C4-2B (cell line): Measurements from ENCODE around the gene C6orf163.

ENCODE experiments used
- CTCF ChIP-seq: fragments of 450-650 bp; conservative IDR thresholded peaks from 2 replicates; pipeline ENCODE4 v1.5.1; 2017; ENCODE audit warnings: mild to moderate bottlenecking
- ZFX ChIP-seq: fragments of 450-650 bp; IDR thresholded peaks from 2 replicates; pipeline ENCODE4 v1.6.1; 2017

GRCh38 chr6:87334683-87335082, 9.9 kb upstream of the C6orf163 start:
- TF ChIP-seq CTCF, result no peak
- TF ChIP-seq ZFX, result no peak
